DOHH2 (cell line): ENCODE measurements around the gene PCBP3.

Experiments used
- CTCF ChIP-seq: fragments of 200-600 bp; sonication (generic); IDR thresholded peaks from one replicate; pipeline ENCODE4 v1.5.1; 2014; ENCODE audit warnings: antibody characterized with exemption, mild to moderate bottlenecking, low read depth, low read length; ENCODE audit not compliant: poor library complexity, severe bottlenecking
- EZH2phosphoT487 ChIP-seq: fragments of 200-600 bp; sonication (generic); IDR thresholded peaks from 2 replicates; pipeline ENCODE4 v1.6.1; 2017; ENCODE audit warnings: borderline replicate concordance, mild to moderate bottlenecking, antibody characterized with exemption, low read length, moderate library complexity, mixed read lengths

- TF ChIP-seq EZH2phosphoT487 (no peak), CTCF (no peak)
These were observed 186.1 kb downstream of the PCBP3 start for GRCh38 chr21:45829668-45830067.
